Prostate gland (tissue), 2 donors: Measurements from ENCODE around the gene KCNJ14. TPM values are rescaled to one million over a fixed set of nuclear protein-coding genes. Genes with fewer than 3 reads are reported as not detected.

Source experiments
- DNase-seq: peaks from one replicate; pipeline ENCODE4 v3.0.0-alpha.2; 2019; ENCODE audit warnings: low spot score
- H3K27ac ChIP-seq, 2 donors: fragments of 200-600 bp; sonication (generic); 2 replicates each; pipeline ENCODE4 v1.5.1; 2017 to 2019
- H3K27me3 ChIP-seq: fragments of 200-600 bp; sonication (generic); replicated peaks from 2 replicates; pipeline ENCODE4 v1.5.1; 2019; ENCODE audit not compliant: insufficient read depth
- H3K36me3 ChIP-seq, 2 donors: fragments of 200-600 bp; sonication (generic); 1 replicate in 1 of 2; 2 replicates in 1 of 2; pipeline versions ENCODE4 v1.5.1 to v1.8.1; 2017 to 2019
- H3K4me1 ChIP-seq: fragments of 200-600 bp; sonication (generic); replicated peaks from 2 replicates; pipeline ENCODE4 v1.5.1; 2019
- H3K4me3 ChIP-seq, 2 donors: fragments of 200-600 bp; sonication (generic); 2 replicates each; pipeline ENCODE4 v1.5.1; 2017 to 2019
- H3K9me3 ChIP-seq: fragments of 200-600 bp; sonication (generic); 2 replicates; pipeline ENCODE4 v1.5.1; 2017
- CTCF ChIP-seq, 4 experiments: fragments of 200-600 bp in 2 of 4; fragments of 450-650 bp in 2 of 4; sonication (generic) in 2 of 4; IDR thresholded peaks; 1 replicate in 3 of 4; 2 replicates in 1 of 4; pipeline ENCODE4 v1.5.1; 2016 to 2019; ENCODE audit warnings: antibody characterized with exemption in 4 of 4, mild to moderate bottlenecking in 2 of 4, moderate library complexity in 2 of 4
- POLR2A ChIP-seq: fragments of 450-650 bp; IDR thresholded peaks from one replicate; pipeline ENCODE4 v1.6.1; 2016; ENCODE audit warnings: antibody characterized with exemption, mild to moderate bottlenecking
- POLR2AphosphoS5 ChIP-seq: sonication (generic); formaldehyde crosslinking; IDR thresholded peaks from one replicate; pipeline ENCODE4 v1.6.1; 2017; ENCODE audit warnings: antibody characterized with exemption
- WGBS: methylation state at CpG from one replicate; pipeline ENCODE4 v1.1.5; 2018; 5-methylcytosine and 5-hydroxymethylcytosine counted together
- intact Hi-C: fragments of 100-400 bp; cut with DNase I; formaldehyde crosslinking; loops from one replicate; pipeline ENCODE4 v1.14.2; 2022
- total RNA-seq, 2 donors: library from RNA; depleted of rRNA; stranded (reverse); fragments of >200 nt; gene quantifications; one replicate each; pipeline ENCODE4 v1.1.0, GENCODE V29; 2016

KCNJ14 gene
- total RNA-seq, 2 donors from 2014 or later: 0.45 to 2.2 TPM

GRCh38 chr19:48496959-48497727 is 41.8 kb downstream of the KCNJ14 start:
- H3K9me3 ChIP-seq: no peaks in the 10 kb centered on the region
- peaks cover 9% of the 10 kb centered on the region for H3K4me1 ChIP-seq
- H3K36me3 ChIP-seq: no peaks in the 10 kb centered on the region
- intact Hi-C loops: no loop called here
- 68% methylated on average over 35 of the region's 45 CpGs for WGBS
- TF ChIP-seq POLR2AphosphoS5 (no peak), CTCF (IDR thresholded peaks at IDR 0.05) (no peak), POLR2A (no peak)
- peak overlapping the region in 1 of 2 donors; percentile 6 for H3K4me3 ChIP-seq
- no peaks in the 10 kb centered on the region for H3K27me3 ChIP-seq
- H3K27ac ChIP-seq: peak overlapping the region in 1 of 2 donors; percentile 51
- no peak for DNase-seq

- intact Hi-C loops: no loop called here
- TF ChIP-seq CTCF (IDR thresholded peaks at IDR 0.05): no peak
- no peak for TF ChIP-seq POLR2A
- no peak for TF ChIP-seq POLR2AphosphoS5
- Histone ChIP-seq H3K4me1 (peaks cover 9% of the 10 kb centered on the region), H3K27ac (peak overlapping the region in 1 of 2 donors; percentile 51), H3K36me3 (no peaks in the 10 kb centered on the region), H3K4me3 (peak overlapping the region in 1 of 2 donors; percentile 6), H3K27me3 (no peaks in the 10 kb centered on the region), H3K9me3 (no peaks in the 10 kb centered on the region)
- 82% methylated on average over 43 of the region's 46 CpGs for WGBS
- DNase-seq: no peak
Observed at GRCh38 chr19:48497728-48498594, 42.6 kb downstream of the KCNJ14 start.

GRCh38 chr19:48498595-48499311 is 43.4 kb downstream of the KCNJ14 start:
- no peak overlapping the region for H3K27ac ChIP-seq
- H3K36me3 ChIP-seq: no peaks in the 10 kb centered on the region
- TF ChIP-seq POLR2A (no peak), POLR2AphosphoS5 (no peak), CTCF (IDR thresholded peaks at IDR 0.05) (no peak)
- peaks cover 9% of the 10 kb centered on the region for H3K4me1 ChIP-seq
- no peaks in the 10 kb centered on the region for H3K27me3 ChIP-seq
- H3K9me3 ChIP-seq: no peaks in the 10 kb centered on the region
- peak overlapping the region in 1 of 2 donors; percentile 2 for H3K4me3 ChIP-seq
- DNase-seq: no peak
- WGBS: 64% methylated on average over 40 of the region's 59 CpGs
- intact Hi-C loops: no loop called here

- Histone ChIP-seq H3K4me1 (peaks cover 9% of the 10 kb centered on the region), H3K4me3 (peak overlapping the region in 1 of 2 donors; percentile 2), H3K36me3 (no peaks in the 10 kb centered on the region), H3K27me3 (no peaks in the 10 kb centered on the region), H3K27ac (no peak overlapping the region), H3K9me3 (no peaks in the 10 kb centered on the region)
- intact Hi-C loops: no loop called here
- TF ChIP-seq CTCF (IDR thresholded peaks at IDR 0.05): no peak
- 64% methylated on average over 44 of the region's 44 CpGs for WGBS
- no peak for DNase-seq
Observed at GRCh38 chr19:48499316-48500090, 44.1 kb downstream of the KCNJ14 start.
